HFFc6 (cell line): ENCODE measurements around the gene DCLRE1A. TPM values are rescaled to one million over a fixed set of nuclear protein-coding genes. Genes with fewer than 3 reads are reported as not detected.

Source experiments
- DNase-seq: peaks from one replicate; pipeline ENCODE4 v3.0.0-alpha.2; 2018
- H3K27ac Mint-ChIP-seq: 2 replicates; pipeline ENCODE4 v1.8.0; 2020; ENCODE audit warnings: mild to moderate bottlenecking, mixed read lengths
- H3K27me3 Mint-ChIP-seq: 2 replicates; pipeline ENCODE4 v1.8.0; 2021; ENCODE audit warnings: mild to moderate bottlenecking, moderate library complexity, mixed read lengths; ENCODE audit not compliant: insufficient read depth
- H3K36me3 Mint-ChIP-seq: 2 replicates; pipeline ENCODE4 v1.8.0; 2021; ENCODE audit warnings: low read depth, mixed read lengths
- H3K4me1 Mint-ChIP-seq: 2 replicates; pipeline ENCODE4 v1.8.0; 2020; ENCODE audit warnings: low read depth, mixed read lengths
- H3K4me3 Mint-ChIP-seq: 2 replicates; pipeline ENCODE4 v1.8.0; 2020; ENCODE audit warnings: mild to moderate bottlenecking, moderate library complexity, mixed read lengths
- H3K9me3 Mint-ChIP-seq: 2 replicates; pipeline ENCODE4 v1.8.0; 2020; ENCODE audit warnings: mild to moderate bottlenecking, mixed read lengths
- total RNA-seq, 6 experiments: library from RNA; stranded (reverse); fragmentation: NEBNext Ultra II Directional; extraction: Animal tissue kit (Norgen Biotek cat#: 25700); gene quantifications; 2 replicates in 1 of 6; 3 replicates in 5 of 6; pipeline ENCODE4 v1.2.3, GENCODE V29; 2021
- TF ChIP-seq, protein P1 (sequence below): fragments of 200-600 bp; sonication (generic); IDR thresholded peaks from 2 replicates; pipeline ENCODE4 v1.5.0; 2021; ENCODE audit warnings: antibody characterized with exemption, mild to moderate bottlenecking

DCLRE1A gene
- total RNA-seq, 6 experiments from 2014 or later, result 4.9 to 6.1 (median 5.4) TPM

DNA sequence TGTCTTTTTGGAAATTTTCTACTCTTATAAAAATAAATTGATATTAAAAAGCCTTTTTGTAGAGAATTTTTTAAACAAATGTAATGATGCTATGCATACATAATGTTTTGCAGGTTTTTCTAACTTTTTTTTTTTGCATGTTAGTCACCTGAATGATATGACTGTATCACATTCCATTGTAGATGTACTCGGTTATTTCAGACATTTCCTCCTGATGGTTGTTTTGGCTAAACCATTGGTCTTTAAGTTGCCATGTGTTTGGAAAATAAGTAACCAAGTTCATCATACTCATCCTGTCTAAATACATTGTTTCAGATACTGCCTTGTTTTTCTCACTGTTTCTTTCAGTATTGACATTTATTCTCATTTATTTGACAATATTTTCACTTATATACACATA is 26.4 kb upstream of the DCLRE1A start:
- Mint-ChIP-seq H3K27ac (no peak overlapping the region), H3K36me3 (peaks cover 33% of the 10 kb centered on the region), H3K4me3 (no peak overlapping the region), H3K4me1 (peaks cover 22% of the 10 kb centered on the region), H3K9me3 (no peaks in the 10 kb centered on the region), H3K27me3 (no peaks in the 10 kb centered on the region)
- TF ChIP-seq, protein P1, sequence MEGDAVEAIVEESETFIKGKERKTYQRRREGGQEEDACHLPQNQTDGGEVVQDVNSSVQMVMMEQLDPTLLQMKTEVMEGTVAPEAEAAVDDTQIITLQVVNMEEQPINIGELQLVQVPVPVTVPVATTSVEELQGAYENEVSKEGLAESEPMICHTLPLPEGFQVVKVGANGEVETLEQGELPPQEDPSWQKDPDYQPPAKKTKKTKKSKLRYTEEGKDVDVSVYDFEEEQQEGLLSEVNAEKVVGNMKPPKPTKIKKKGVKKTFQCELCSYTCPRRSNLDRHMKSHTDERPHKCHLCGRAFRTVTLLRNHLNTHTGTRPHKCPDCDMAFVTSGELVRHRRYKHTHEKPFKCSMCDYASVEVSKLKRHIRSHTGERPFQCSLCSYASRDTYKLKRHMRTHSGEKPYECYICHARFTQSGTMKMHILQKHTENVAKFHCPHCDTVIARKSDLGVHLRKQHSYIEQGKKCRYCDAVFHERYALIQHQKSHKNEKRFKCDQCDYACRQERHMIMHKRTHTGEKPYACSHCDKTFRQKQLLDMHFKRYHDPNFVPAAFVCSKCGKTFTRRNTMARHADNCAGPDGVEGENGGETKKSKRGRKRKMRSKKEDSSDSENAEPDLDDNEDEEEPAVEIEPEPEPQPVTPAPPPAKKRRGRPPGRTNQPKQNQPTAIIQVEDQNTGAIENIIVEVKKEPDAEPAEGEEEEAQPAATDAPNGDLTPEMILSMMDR, result no peak
- peak; percentile 16 for DNase-seq

GRCh38 chr10:113879691-113880090 is 25.8 kb upstream of the DCLRE1A start:
- H3K27me3 Mint-ChIP-seq, result no peaks in the 10 kb centered on the region
- no peak overlapping the region for H3K4me3 Mint-ChIP-seq
- TF ChIP-seq, protein P1, result no peak
- H3K9me3 Mint-ChIP-seq, result no peaks in the 10 kb centered on the region
- no peak overlapping the region for H3K27ac Mint-ChIP-seq
- peaks cover 26% of the 10 kb centered on the region for H3K4me1 Mint-ChIP-seq
- peaks cover 32% of the 10 kb centered on the region for H3K36me3 Mint-ChIP-seq
- DNase-seq, result no peak

DNA sequence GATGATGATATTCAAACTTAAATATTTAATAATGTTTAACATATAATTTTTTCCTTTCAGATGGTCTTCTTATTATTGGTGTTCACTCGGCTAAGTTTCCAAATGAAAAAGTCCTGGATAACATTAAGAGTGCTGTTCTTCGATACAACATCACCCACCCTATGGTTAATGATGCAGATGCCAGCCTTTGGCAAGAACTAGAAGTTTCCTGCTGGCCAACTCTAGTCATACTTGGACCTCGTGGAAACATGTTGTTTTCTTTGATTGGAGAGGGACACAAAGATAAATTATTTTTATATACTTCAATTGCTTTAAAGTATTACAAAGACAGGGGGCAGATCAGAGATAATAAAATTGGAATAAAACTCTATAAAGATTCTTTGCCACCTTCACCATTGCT is 22.6 kb upstream of the DCLRE1A start:
- peaks cover 16% of the 10 kb centered on the region for H3K9me3 Mint-ChIP-seq
- no peak overlapping the region for H3K4me3 Mint-ChIP-seq
- DNase-seq, result no peak
- peaks cover 24% of the 10 kb centered on the region for H3K4me1 Mint-ChIP-seq
- H3K27me3 Mint-ChIP-seq, result no peaks in the 10 kb centered on the region
- TF ChIP-seq, protein P1, result no peak; the same call in 1 of the 2 replicates
- H3K27ac Mint-ChIP-seq, result no peak overlapping the region
- H3K36me3 Mint-ChIP-seq, result peaks cover 30% of the 10 kb centered on the region

- Mint-ChIP-seq H3K27ac (no peak overlapping the region), H3K4me1 (peaks cover 18% of the 10 kb centered on the region), H3K36me3 (peaks cover 30% of the 10 kb centered on the region), H3K27me3 (no peaks in the 10 kb centered on the region), H3K9me3 (peaks cover 16% of the 10 kb centered on the region), H3K4me3 (no peak overlapping the region)
- DNase-seq, result no peak
- TF ChIP-seq, protein P1, result no peak
These were observed 21.3 kb upstream of the DCLRE1A start for GRCh38 chr10:113875212-113875611.

GRCh38 chr10:113872139-113873030 is 18.5 kb upstream of the DCLRE1A start:
- Mint-ChIP-seq H3K9me3 (peaks cover 16% of the 10 kb centered on the region), H3K4me1 (peaks cover 12% of the 10 kb centered on the region; the same call in 1 of the 2 replicates), H3K4me3 (no peak overlapping the region), H3K27me3 (no peaks in the 10 kb centered on the region; the same call in 1 of the 2 replicates), H3K27ac (no peak overlapping the region), H3K36me3 (peaks cover 26% of the 10 kb centered on the region)
- TF ChIP-seq, protein P1, result no peak; the same call in 1 of the 2 replicates
- DNase-seq, result no peak
